ENCODE results near the gene NOL4L.

DNA sequence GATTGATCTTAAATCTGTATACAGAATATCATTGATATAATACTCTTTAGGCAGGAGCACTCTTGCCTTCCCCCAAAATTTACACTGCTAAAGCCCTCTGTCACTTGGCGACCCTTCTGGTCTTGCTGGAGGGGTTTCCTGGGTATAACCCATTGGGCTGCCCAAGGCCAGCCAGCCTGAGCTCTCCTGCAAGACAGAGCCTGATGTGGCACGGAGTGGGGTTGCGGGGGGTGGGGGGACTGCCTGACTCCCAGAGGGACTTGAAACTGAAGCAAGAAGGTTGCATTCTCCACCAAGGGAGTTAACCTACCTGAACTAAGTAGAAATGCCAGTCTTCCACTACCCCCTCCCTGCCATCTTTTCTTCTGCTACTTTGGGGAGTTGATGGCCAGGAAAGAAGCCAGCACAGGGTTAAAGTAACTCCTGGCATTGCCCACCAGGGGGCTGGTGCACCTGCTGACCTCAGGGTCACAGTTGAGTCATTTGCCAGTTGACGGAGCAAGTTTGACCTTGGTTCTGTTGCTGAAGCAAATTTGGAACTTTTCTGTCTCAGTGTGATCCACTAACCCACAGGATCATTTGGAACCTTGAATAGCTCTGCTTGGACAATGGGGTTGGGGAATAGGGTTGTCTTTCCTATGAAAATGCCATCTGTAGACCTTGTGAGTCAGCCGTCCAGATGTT is 147.6 kb downstream of the NOL4L start:
- TF ChIP-seq POLR2AphosphoS5 (IDR thresholded peaks at IDR 0.05; ENCODE audit: borderline replicate concordance, low read depth, low read length) = no peak
- no peak for TF ChIP-seq EZH2 (IDR thresholded peaks at IDR 0.05)
